Epidermal melanocyte (primary cell): ENCODE measurements around the gene KDF1.
"Not testable (repeated sequence)": the region's sequence is repeated elsewhere in the genome, so short reads cannot be mapped to it uniquely, and the experiment has no call there.

Experiments used
- DNase-seq: peaks from one replicate; pipeline ENCODE4 v3.0.0; 2011; ENCODE audit warnings: low spot score; ENCODE audit not compliant: insufficient read length

The KDF1 gene

GRCh38 chr1:26994787-26995517 lies 34.7 kb upstream of the KDF1 start:
- DNase-seq = no peak

- no peak for DNase-seq
These were observed 33.9 kb upstream of the KDF1 start for GRCh38 chr1:26994020-26994786.

- DNase-seq = peak; percentile 94
These were observed 33.2 kb upstream of the KDF1 start, which contains the start of gene TRNP1 for GRCh38 chr1:26993237-26994019. TSS of gene TRNP1 (plus strand) at chr1:26993692. CDS start at chr1:26993787, 95 bp downstream.

- DNase-seq = no peak
These were observed 31.2 kb upstream of the KDF1 start for GRCh38 chr1:26991310-26992116.

GRCh38 chr1:26989403-26990109 lies 29.3 kb upstream of the KDF1 start:
- DNase-seq = not testable (repeated sequence)

- DNase-seq = no peak
These were observed 26.4 kb upstream of the KDF1 start for GRCh38 chr1:26986658-26987057.

- DNase-seq = no peak
These were observed 24.0 kb upstream of the KDF1 start for GRCh38 chr1:26984291-26984690.

GRCh38 chr1:26983863-26984262 lies 23.6 kb upstream of the KDF1 start:
- no peak for DNase-seq

- no peak for DNase-seq
These were observed 21.0 kb upstream of the KDF1 start for GRCh38 chr1:26981146-26981846.

- DNase-seq = no peak
These were observed 18.6 kb upstream of the KDF1 start for GRCh38 chr1:26978901-26979300.

- no peak for DNase-seq
These were observed 16.6 kb upstream of the KDF1 start for GRCh38 chr1:26976621-26977510.

GRCh38 chr1:26972821-26973220 lies 12.6 kb upstream of the KDF1 start:
- DNase-seq = no peak

GRCh38 chr1:26972390-26972789 lies 12.1 kb upstream of the KDF1 start:
- no peak for DNase-seq

GRCh38 chr1:26971590-26971989 lies 11.3 kb upstream of the KDF1 start:
- no peak for DNase-seq

- no peak for DNase-seq
These were observed 10.5 kb upstream of the KDF1 start for GRCh38 chr1:26970810-26971209.

GRCh38 chr1:26965628-26966027 lies 5.4 kb upstream of the KDF1 start:
- no peak for DNase-seq

GRCh38 chr1:26965213-26965612 lies 4.9 kb upstream of the KDF1 start:
- DNase-seq = no peak

- peak; percentile 45 for DNase-seq
These were observed 1.6 kb upstream of the KDF1 start for GRCh38 chr1:26961826-26962225.

GRCh38 chr1:26960625-26960966 lies 328 bp upstream of the KDF1 start:
- DNase-seq = no peak
